HK-2 (cell line): Measurements from ENCODE around the gene CTNND2.

Experiments
- DNase-seq: peaks from one replicate; pipeline ENCODE4 v3.0.0-alpha.2; 2018; ENCODE audit not compliant: unreplicated experiment

CTNND2 gene

DNA sequence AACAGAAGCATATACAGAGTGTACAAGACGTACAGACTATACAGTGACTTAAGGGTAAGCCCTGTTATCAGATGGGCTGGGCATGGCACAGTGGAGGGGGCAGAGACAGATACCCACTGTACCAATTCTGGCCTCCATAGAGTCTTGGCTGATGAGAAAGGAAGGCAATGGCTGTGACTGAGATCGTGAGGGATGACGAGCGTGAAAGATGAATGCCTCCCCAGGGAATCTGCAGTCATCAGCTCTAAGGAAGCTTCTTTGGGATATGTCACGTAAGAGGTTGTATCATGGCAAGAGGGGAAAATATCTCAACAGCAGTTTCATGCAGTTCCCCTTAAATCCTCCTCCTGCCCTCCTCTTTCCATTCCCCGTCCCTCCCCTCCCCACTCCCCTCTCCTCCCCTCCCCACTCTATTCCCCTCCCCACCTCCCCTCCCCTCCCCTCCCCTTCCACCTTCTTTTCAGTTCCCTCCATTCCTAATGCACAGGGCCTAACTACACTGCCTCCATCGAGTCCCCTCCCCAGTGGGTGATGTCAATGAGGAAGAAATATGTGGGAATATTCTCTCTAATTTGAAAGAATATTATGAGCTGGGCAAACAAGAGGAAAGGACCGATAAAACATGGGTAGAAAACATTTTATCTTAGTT lies 916.8 kb downstream of the CTNND2 start:
- no peak for DNase-seq

DNA sequence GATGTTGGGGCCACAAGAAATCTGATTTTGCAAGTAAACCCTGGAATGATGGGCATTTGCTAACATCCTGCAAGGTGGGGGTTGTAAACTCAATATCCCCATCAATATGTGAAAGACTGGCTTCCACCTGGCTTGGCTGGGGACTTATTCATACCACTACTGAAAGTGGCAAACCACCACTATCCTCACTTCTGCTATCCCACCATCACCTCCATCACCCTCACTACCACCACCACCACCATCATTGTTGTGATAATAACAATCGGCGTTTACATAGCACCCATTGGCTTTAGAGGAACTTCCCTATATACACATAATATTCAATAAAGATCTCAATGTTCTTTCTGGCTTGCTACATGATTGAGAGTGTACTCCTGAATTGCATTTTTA lies 918.5 kb downstream of the CTNND2 start:
- DNase-seq = no peak

DNA sequence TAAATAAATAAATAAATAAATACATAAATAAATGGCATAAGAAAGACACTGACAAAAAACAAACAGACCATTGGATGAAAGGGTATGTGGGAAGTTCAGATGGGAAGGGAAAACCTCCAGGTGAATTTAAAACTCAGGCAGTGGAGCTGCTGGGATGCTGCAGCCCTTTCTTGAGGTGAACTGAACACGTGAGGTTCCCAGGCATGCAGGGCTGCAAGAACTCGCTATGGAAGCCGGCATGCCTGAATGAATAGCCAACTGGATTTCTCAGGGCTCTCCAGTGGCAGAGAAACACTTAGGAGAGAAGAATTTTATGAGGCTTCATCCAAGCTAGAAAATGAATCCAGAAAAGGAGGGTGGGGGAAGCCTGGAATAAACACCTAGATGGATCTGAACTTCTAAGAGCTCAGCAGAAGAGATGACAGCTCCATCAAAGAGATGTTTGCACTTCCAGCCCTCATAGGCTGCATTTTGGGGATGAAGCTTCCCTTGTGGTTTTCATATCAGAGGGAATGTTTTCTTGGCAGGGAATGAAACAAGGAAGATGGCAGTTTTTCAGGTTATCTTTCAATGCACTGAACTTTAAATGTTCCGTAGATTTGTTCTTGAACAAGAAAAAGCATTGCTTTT lies 919.0 kb downstream of the CTNND2 start:
- DNase-seq = no peak

DNA sequence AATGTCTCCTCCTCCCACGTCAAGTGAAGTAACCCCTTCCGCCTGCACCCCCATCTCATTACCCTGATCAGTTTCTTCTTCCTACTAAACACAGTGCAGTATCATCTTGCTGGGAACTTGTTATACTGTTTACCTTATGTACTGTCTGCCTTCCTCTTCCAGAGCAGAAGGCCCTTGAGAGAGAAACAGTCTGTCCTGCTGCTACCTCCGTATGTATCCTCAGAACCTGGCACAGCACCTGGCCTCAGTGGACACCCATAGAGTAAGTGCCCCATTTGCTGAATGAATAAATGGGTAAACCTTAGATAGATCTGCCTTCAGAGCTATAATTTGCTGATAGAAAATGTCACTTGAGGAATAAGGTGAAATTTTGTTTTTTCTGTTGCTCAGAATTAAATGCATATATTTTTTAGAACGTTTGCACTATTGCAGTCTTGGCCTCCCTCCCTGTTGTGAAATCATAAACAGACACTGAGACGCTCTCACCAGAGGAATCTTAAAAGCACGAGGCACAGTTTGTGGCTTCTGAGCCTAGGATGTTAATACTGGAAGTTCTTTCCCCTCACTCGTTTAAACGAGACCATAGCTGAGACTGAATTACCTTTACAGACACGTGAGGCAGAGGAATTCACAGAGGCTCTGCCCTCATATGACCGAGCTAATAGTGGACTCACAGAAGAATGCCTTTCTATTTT lies 920.1 kb downstream of the CTNND2 start:
- no peak for DNase-seq

DNA sequence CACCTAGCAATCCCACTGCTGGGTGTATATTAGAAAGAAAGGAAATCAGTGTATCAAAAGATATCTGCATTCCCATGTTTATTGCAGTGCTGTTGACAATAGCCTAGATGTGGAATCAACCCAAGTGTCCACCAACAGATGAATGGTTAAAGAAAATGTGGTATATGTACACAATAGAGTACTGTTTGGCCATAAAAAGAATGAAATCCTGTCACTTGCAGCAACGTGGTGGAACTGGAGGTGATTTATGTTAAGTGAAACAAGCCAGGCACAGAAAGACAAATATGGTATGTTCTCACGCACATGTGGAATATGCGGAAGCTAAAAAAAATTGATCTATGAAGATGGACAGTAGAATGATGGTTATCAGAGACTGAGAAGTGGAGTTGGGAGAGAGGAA lies 921.6 kb downstream of the CTNND2 start:
- no peak for DNase-seq

DNA sequence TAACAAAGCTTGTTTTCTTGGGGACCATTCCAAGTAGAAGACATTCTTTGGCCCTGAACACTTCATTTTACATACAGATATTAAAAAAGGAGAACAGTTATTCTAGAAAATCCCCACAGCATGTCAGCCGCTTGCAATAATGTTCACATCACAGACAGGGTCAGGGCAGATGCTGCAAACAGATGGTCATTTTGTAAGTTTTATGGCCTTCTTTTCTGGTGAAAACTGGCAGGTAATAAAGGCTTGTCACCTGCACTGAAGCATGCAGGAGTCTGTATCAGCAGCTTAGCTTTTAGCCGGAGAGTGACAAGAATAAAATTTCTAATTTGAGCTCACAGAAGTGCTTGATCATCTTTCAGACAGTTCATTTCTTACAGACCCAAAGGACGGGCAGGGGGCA lies 922.3 kb downstream of the CTNND2 start:
- DNase-seq = no peak

DNA sequence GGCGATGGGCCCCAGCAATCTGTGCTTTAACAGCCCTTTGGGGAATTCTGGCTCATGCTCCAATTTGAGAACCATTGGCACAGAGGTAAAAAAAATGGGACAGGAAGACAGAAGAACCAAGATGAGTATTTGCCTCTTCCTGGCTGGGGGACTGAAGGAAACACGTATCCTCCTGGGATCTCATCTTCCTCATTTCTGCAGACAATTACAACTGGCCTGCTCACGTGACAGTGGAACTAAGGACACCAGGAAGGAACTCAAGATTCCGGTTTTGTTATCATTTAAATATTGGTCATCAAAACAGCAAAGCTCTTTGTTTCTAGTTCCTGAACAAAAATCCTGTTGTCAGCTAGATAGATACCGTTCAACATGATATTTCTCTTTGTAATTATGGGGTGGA lies 927.2 kb downstream of the CTNND2 start:
- DNase-seq = no peak

DNA sequence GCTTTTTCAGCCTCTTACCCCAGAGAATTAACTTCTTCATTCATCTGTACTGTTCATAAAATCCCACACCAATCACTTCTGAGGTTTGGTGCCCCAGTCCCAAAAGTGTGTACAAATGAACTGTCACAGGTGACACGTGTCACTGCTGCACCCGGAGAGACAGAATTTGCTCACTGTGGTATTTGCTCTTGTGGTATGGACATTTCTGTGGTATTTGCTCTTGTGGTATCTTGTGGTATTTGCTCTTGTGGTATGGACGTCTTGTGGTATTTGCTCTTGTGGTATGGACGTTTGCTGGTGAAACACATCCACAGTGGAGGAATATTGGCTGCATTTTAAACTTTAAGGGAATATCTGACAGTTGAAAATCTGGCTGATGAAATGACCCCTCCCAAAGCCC lies 928.3 kb downstream of the CTNND2 start:
- DNase-seq = no peak

DNA sequence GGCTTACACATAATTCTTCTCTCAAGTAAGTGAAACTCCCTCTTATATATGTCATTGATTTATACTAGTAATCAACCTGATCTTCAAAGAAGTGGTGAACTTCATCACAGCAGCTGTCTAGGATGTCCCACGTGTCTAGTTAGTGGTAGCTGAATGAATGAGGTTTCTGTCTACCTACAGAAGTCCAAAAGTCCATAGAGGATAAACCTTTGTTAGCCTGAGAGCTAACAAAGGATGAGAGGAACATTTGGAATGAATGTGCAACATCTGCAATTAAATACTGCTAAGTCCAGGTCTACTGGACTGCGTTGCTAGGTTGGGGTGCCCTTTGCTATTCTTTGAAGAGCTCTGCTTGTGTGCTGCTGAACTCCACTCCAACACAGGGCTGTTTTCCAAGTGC lies 929.4 kb downstream of the CTNND2 start:
- no peak for DNase-seq

DNA sequence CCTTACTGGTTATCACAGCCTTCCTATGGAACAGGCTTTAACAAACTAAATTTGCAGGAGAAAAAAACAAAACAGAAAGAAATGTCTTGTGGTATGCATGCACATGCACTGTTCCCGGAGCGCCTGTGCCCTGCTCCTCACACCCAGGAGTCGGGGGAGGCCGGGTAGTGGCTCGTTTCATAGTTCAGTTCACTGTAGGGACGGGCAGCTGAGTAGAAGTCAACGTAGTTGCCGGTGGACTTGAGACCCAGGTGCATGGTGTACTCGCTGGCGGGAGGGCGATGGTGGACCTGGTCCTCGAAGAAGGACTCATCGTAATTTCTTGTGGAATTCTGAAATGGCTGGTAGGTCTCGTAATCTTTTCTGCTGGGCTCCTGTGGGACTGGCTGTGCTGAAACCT lies 930.9 kb downstream of the CTNND2 start:
- no peak for DNase-seq

DNA sequence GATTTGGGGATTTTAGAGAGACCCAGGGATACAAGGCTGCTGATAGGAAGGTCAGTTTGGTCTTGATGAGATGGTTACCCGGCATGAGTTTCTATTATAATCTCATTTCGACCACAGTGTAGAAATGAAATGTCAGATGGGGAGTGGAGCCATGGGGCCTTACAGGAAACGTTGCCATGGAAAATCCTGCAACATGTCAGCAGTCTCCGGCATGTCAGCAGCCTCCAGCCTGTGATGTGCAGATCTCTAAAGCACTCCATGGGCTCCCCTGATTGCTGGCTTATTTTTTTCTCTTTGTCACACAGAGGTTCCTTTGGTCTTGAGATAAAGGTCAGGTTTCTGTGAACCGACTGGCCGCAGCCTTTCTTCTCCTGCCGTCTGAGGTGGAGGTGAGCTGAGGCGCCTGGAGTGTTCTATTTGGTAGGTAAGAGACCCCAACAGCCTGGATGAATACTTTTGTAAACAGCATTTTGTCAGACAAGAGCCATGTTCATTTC lies 934.5 kb downstream of the CTNND2 start:
- DNase-seq = no peak

DNA sequence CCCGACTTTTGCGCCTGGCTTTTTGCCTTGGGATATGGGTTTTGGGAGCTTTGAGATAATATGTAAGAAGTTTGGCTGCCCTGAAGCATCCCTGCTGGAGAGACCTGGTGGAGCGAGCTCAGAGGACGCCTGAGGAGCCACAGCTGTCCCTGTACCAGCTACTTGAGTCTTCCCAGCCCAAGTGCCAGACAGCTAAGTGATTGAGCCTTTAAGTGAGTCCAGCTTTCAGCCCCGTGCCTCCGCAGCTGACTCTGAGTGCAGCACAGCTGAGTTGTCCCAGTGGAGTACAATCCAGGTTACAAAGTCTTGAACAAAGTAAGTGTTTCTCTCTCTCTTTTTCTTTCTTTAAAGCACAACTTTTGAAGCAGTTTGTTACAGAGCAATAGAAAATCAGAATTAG lies 939.4 kb downstream of the CTNND2 start:
- no peak for DNase-seq

DNA sequence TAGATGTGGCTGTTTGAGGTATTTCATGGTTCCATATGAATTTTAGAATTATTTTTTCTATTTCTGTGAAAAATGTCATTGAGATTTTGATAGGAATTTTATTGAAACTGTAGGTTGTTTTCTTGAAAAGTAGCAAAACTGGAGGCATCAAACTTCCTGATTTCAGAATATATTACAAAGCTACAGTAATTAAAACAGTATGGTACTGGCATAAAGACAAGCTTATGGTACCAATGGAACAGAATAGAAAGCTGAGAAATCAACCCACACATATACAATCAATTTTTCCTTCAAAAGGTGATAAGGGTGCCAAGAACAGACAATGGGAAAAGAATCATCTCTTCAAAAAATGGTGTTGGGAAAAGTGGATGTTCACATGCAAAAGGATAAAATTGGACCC lies 945.5 kb downstream of the CTNND2 start:
- no peak for DNase-seq

DNA sequence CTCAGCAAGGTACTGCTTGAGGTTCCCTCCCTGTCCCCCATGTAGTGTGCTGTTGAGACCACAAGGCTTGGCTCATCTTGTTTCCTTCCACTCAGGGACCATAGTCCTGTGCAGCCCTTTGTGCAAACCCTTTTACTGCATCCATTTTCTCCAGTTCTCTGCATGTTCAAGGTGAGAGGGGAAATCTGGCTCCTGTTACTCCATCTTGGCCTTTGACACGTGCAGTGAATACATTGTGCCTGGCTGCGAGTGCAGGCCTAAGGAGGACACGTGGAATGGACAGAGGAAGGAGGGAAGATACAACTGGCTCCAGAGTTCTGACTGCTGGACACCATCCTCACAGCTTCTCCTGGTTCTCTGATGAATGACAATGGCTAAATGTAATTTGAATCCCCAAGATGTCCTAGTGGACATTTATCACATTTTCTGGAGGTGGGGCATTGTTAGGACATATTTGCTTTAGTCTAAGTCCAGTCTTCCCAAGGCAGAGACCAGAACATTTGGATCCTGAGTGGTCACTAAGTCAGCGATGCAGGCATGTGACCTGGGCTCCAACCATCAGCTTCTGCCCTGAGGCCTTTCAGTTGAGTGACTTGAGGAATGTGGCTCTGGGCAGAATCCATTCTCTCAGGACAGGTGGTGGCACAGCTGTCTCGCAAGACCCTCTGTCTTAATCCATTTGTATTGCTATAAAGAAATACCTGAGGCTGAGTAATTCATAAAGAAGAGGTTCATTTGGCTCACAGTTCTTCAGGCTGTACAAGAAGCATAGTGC lies 954.2 kb downstream of the CTNND2 start:
- DNase-seq = no peak

DNA sequence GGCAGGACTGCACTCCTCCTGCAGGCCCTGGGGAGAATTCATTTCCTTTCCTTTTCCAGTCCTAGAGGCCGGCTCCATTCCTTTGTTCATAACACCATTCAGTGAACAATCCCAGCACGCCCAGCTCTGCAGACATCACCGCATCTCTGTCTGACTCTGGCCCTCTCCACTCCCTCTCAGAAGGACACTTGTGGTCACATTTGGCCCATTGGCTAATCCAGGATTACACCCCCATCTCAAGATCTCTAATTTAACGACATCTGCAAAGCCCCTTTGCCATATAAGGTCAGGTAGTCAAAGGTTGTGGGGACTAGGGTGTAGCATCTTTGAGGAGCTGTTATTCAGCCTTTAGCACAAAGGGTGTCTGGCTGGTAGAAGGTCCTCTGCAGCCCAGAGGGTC lies 958.2 kb downstream of the CTNND2 start:
- no peak for DNase-seq

DNA sequence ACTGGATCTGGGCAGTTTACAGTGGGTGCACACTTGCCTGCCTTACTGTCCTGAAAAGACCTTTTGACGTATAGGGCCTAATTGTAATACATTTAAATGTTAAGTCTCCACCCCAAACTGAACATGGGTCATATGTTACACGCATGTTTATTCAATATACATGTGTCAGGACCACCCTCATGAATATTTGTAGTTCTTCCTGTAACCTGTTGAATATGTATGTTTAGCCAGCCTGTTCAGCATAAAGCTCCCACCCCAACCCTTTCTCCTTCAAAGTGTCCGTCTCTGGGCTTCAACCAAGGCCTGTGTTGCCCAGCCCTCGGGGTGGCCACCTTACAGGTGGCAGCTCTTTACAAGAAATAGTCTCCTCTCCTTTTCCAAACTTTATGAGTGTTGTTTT lies 962.3 kb downstream of the CTNND2 start:
- DNase-seq = no peak

DNA sequence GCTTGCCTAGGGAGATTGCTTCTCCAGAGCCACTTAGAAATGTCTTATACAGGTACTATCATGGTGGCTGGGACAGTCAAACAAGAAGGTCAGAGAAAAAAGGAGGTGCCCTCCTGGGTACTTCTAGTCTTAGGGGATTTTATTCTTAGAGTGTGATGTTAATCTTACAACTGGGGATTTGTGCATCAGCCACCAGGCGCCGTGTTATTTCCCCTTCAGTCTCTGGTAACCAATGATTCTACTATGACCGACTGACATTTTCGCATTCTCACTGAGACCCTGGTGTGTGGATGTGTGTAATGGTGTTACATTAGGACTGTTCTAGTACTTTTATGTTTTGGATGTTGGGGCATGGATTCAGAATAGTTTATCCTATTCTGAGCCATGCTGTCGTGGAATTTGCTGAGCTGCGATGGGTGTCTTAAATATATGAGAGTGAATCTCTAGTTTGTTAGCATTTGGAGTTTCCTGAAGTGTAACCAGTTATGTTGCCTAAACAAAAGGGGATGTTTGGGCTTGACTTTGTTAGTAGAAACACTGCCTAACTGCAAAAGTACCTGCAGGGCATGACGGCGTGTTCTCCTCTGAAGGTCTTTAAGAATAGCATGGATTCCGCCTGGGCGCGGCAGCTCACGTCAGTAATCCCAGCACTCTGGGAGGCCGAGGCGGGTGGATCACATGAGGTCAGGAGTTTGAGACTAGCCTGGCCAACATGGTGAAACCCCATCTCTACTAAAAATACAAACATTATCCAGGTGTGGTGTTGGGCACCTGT lies 968.0 kb downstream of the CTNND2 start:
- no peak for DNase-seq

DNA sequence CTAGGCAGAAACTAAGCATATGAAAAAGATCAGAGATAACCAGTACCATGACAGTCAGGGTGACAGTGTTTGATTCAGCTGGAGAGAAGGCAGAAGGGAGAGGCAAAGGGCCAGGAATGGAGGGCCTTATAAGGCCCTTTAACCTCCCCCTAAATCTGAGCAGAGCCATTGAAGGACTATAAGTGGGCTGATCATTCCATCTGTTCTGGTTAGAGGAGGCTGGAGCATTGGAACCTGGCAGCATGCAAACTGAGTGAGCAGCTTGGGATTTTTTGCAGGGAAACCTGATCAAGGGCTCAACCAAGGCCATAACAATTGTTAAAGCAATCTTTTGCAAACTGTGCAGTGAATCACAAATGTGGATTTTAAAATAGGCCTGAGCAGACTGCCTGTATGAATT lies 968.7 kb downstream of the CTNND2 start:
- no peak for DNase-seq

DNA sequence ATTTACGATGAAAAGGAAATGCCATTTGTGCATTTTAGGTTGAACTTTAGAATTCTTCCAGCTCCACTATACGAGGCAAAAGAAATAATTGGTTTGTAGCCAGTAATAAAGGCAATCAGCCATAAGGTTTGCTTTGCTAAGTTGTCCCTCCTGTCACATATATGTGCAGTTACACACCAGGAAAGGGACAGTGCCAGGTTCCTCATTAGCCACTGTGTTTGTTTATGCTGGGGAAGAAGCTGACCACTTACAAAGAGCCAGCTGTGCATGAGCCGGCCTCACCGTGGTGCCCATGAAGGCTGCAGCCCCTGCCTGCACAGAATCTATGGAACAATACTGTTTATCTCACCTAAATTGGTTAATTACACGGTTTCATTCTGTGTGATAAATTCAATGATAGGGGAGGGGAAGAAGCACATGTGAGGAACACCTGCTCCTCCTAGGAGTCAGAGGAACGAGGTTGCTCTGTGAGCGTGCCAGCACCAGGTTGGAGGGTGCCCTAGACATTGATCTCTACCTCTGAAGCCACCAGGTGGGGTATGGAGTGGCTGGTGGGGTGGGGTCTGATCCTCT lies 969.4 kb downstream of the CTNND2 start:
- no peak for DNase-seq

DNA sequence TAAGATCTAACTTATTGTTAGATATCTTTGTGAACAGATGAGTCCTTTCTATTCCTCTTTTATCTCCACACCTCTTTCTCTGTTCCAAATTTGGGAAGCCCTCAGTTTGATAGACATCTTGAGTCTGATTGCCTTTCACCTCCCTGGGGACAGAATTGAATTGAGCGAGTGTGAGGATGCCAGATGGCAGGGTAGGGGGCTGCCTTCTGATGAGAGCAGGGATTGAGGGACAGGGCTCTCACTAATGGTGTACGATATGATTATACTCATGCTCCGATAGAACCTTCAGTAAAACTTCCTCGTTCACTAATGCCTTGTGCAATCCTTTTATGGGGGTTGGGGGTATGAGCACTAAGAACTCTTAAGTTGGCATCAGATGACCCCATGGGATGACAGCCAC lies 971.1 kb downstream of the CTNND2 start:
- no peak for DNase-seq

DNA sequence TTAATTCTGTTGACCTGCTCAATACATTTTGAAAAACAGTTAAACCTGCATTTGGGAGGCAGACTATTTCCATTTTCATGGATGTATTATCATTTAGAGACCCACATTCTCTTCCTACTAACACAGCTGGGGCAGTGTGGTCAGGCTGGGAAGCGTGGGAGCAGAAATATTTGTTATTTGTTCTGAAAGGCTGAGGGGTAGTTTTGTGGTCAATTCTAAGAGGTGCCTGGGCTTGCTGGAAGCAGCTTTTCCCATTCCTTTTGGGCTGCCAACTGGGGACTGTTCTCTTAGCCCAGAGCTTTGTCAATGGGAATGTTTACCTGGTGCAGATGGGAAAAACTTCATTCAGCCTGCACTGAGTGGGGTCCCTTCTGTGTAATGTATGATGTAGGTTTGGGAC lies 971.8 kb downstream of the CTNND2 start:
- DNase-seq = no peak
